ENCODE results near the gene TNS1.

Gene TNS1

GRCh38 chr2:217983276-217984233 lies 19.2 kb downstream of the TNS1 start:
- Histone ChIP-seq H3K79me2 (ENCODE audit: low read length) (no peaks in the 10 kb centered on the region), H3K9ac (ENCODE audit: low read length) (no peak overlapping the region), H3K4me2 (ENCODE audit: low read depth, low read length) (no peak overlapping the region), H3K9me2 (replicated peaks; ENCODE audit: insufficient read depth, low read length) (no peaks in the 10 kb centered on the region), H2AFZ (ENCODE audit: low read length) (no peak overlapping the region), H3K4me1 (ENCODE audit: low read length) (no peaks in the 10 kb centered on the region), H4K20me1 (ENCODE audit: insufficient read depth, low read length) (no peaks in the 10 kb centered on the region), H3F3A (ENCODE audit: insufficient read depth, low read length) (no peaks in the 10 kb centered on the region), H3K4me3 (ENCODE audit: low read length) (no peak overlapping the region), H3K9me3 (replicated peaks; ENCODE audit: insufficient read depth, low read length) (no peaks in the 10 kb centered on the region), H3K36me3 (replicated peaks; ENCODE audit: insufficient read depth, low read length) (no peaks in the 10 kb centered on the region), H3K27me3 (replicated peaks; ENCODE audit: insufficient read depth, low read length) (no peaks in the 10 kb centered on the region), H3K27ac (ENCODE audit: low read length) (no peak overlapping the region)
- DNase-seq, result no peak
- TF ChIP-seq CTCF (IDR thresholded peaks at IDR 0.05; ENCODE audit: low read length), result no peak
- no peak for TF ChIP-seq EZH2phosphoT487 (IDR thresholded peaks at IDR 0.05; ENCODE audit: low read length)
- TF ChIP-seq EZH2 (optimal IDR thresholded peaks at IDR 0.05; ENCODE audit: low read depth, low read length), result no peak

GRCh38 chr2:217981971-217982370 lies 20.8 kb downstream of the TNS1 start:
- Histone ChIP-seq H3F3A (ENCODE audit: insufficient read depth, low read length) (no peaks in the 10 kb centered on the region), H3K9ac (ENCODE audit: low read length) (no peak overlapping the region), H3K9me2 (replicated peaks; ENCODE audit: insufficient read depth, low read length) (no peaks in the 10 kb centered on the region), H3K9me3 (replicated peaks; ENCODE audit: insufficient read depth, low read length) (no peaks in the 10 kb centered on the region), H3K27ac (ENCODE audit: low read length) (no peak overlapping the region), H3K4me1 (ENCODE audit: low read length) (no peaks in the 10 kb centered on the region), H4K20me1 (ENCODE audit: insufficient read depth, low read length) (no peaks in the 10 kb centered on the region), H3K4me2 (ENCODE audit: low read depth, low read length) (no peak overlapping the region), H3K79me2 (ENCODE audit: low read length) (no peaks in the 10 kb centered on the region), H3K4me3 (ENCODE audit: low read length) (no peak overlapping the region), H3K27me3 (replicated peaks; ENCODE audit: insufficient read depth, low read length) (no peaks in the 10 kb centered on the region), H2AFZ (ENCODE audit: low read length) (no peak overlapping the region), H3K36me3 (replicated peaks; ENCODE audit: insufficient read depth, low read length) (no peaks in the 10 kb centered on the region)
- no peak for TF ChIP-seq EZH2phosphoT487 (IDR thresholded peaks at IDR 0.05; ENCODE audit: low read length)
- TF ChIP-seq CTCF (IDR thresholded peaks at IDR 0.05; ENCODE audit: low read length), result no peak
- no peak for TF ChIP-seq EZH2 (optimal IDR thresholded peaks at IDR 0.05; ENCODE audit: low read depth, low read length)
- no peak for DNase-seq

GRCh38 chr2:217981084-217981730 lies 21.6 kb downstream of the TNS1 start:
- H3K36me3 ChIP-seq (replicated peaks; ENCODE audit: insufficient read depth, low read length), result no peaks in the 10 kb centered on the region
- H3K27ac ChIP-seq (ENCODE audit: low read length), result no peak overlapping the region
- no peak overlapping the region for H3K4me2 ChIP-seq (ENCODE audit: low read depth, low read length)
- no peaks in the 10 kb centered on the region for H4K20me1 ChIP-seq (ENCODE audit: insufficient read depth, low read length)
- no peaks in the 10 kb centered on the region for H3K79me2 ChIP-seq (ENCODE audit: low read length)
- no peaks in the 10 kb centered on the region for H3K9me3 ChIP-seq (replicated peaks; ENCODE audit: insufficient read depth, low read length)
- H3K9me2 ChIP-seq (replicated peaks; ENCODE audit: insufficient read depth, low read length), result no peaks in the 10 kb centered on the region
- no peak for TF ChIP-seq CTCF (IDR thresholded peaks at IDR 0.05; ENCODE audit: low read length)
- no peak for TF ChIP-seq EZH2 (optimal IDR thresholded peaks at IDR 0.05; ENCODE audit: low read depth, low read length)
- no peak for TF ChIP-seq EZH2phosphoT487 (IDR thresholded peaks at IDR 0.05; ENCODE audit: low read length)
- no peaks in the 10 kb centered on the region for H3F3A ChIP-seq (ENCODE audit: insufficient read depth, low read length)
- no peak overlapping the region for H3K4me3 ChIP-seq (ENCODE audit: low read length)
- H3K27me3 ChIP-seq (replicated peaks; ENCODE audit: insufficient read depth, low read length), result no peaks in the 10 kb centered on the region
- H3K9ac ChIP-seq (ENCODE audit: low read length), result no peak overlapping the region
- no peak for DNase-seq
- H2AFZ ChIP-seq (ENCODE audit: low read length), result no peak overlapping the region
- H3K4me1 ChIP-seq (ENCODE audit: low read length), result no peaks in the 10 kb centered on the region

Data from MM.1S (cell line).